GM10266 (cell line): Measurements from ENCODE around the gene CDKN2B.

Experiments used
- DNase-seq: peaks from one replicate; pipeline ENCODE4 v3.0.0; 2012; ENCODE audit errors: extremely low spot score
- CTCF ChIP-seq: IDR thresholded peaks from 2 replicates; pipeline ENCODE4 v1.5.1; 2012; ENCODE audit warnings: mild to moderate bottlenecking, low read depth; ENCODE audit not compliant: control insufficient read depth, insufficient read depth; ENCODE audit errors: missing control alignments

The CDKN2B gene

GRCh38 chr9:21984101-21984500 lies 25.0 kb downstream of the CDKN2B start:
- TF ChIP-seq CTCF = no peak
- no peak for DNase-seq

GRCh38 chr9:21983561-21983935 lies 25.6 kb downstream of the CDKN2B start:
- DNase-seq = no peak
- no peak for TF ChIP-seq CTCF

GRCh38 chr9:21982861-21983560 lies 26.1 kb downstream of the CDKN2B start:
- DNase-seq = no peak

GRCh38 chr9:21982391-21982790 lies 26.7 kb downstream of the CDKN2B start:
- TF ChIP-seq CTCF = no peak
- DNase-seq = no peak

More at GRCh38 chr9:21982861-21983560, 26.1 kb downstream of the CDKN2B start:
- no peak for TF ChIP-seq CTCF

- DNase-seq = no peak
- TF ChIP-seq CTCF = no peak
Observed at GRCh38 chr9:21976334-21976875, 32.7 kb downstream of the CDKN2B start.

- no peak for TF ChIP-seq CTCF
- DNase-seq = peak; percentile 62
Observed at GRCh38 chr9:21974722-21975409, 34.2 kb downstream of the CDKN2B start.

- no peak for DNase-seq
- TF ChIP-seq CTCF = no peak
Observed at GRCh38 chr9:21974343-21974721, 34.8 kb downstream of the CDKN2B start.
